Thyroid gland (tissue), 4 donors: ENCODE results near the gene OR56B1. TPM values are rescaled to one million over a fixed set of nuclear protein-coding genes. Genes with fewer than 3 reads are reported as not detected.

Experiments
- total RNA-seq, 4 donors: library from RNA; depleted of rRNA; stranded (reverse); fragments of >200 nt; gene quantifications; one replicate each; pipeline ENCODE4 v1.2.3, GENCODE V29; 2016

OR56B1 gene
- total RNA-seq, 4 donors from 2014 or later, result not detected

Other genes starting within 250 kb of the OR56B1 start
- gene OR52D1, start 247.8 kb upstream of the OR56B1 start, total RNA-seq, result not detected
- 1 to 10 TPM in 3 of 4 donors, under 1 TPM in 1; 0.56 to 2.0 (median 1.6) TPM for gene UBQLN3, start 226.5 kb upstream of the OR56B1 start, total RNA-seq
- gene UBQLNL, start 219.7 kb upstream of the OR56B1 start, total RNA-seq, result 1 to 10 TPM in 2 of 4 donors, under 1 TPM in 2; 0.54 to 2.0 (median 0.87) TPM
- 1 to 10 TPM in 3 of 4 donors, under 1 TPM in 1; 0.78 to 2.8 (median 1.1) TPM for gene OR52H1, start 187.9 kb upstream of the OR56B1 start, total RNA-seq
- not detected for gene OR52B6, start 155.6 kb upstream of the OR56B1 start, total RNA-seq
- gene TRIM6, start 139.8 kb upstream of the OR56B1 start, total RNA-seq, result 1 to 10 TPM; 7.1 to 9.6 (median 9.2) TPM
- 10 to 100 TPM in 1 of 4 donors, 1 to 10 TPM in 3; 7.0 to 11.1 (median 7.6) TPM for gene TRIM34, start 111.4 kb upstream of the OR56B1 start, total RNA-seq
- gene TRIM5, start 51.4 kb upstream of the OR56B1 start, total RNA-seq, result 10 to 100 TPM; 20.8 to 61.5 (median 43.3) TPM
- gene TRIM22, start 46.7 kb upstream of the OR56B1 start, total RNA-seq, result 10 to 100 TPM; 20.1 to 45.0 (median 28.1) TPM
- gene OR52N4, start 17.8 kb downstream of the OR56B1 start, total RNA-seq, result under 1 TPM in 2 of 4 donors, not detected in 2; 0.45 to 0.83 TPM
- not detected for gene OR52N5, start 46.9 kb downstream of the OR56B1 start, total RNA-seq
- not detected for gene OR52N1, start 54.8 kb downstream of the OR56B1 start, total RNA-seq
- gene OR52N2, start 72.5 kb downstream of the OR56B1 start, total RNA-seq, result not detected
- gene OR52E6, start 105.4 kb downstream of the OR56B1 start, total RNA-seq, result not detected
- not detected for gene OR52E8, start 121.2 kb downstream of the OR56B1 start, total RNA-seq
- not detected for gene OR52E4, start 144.2 kb downstream of the OR56B1 start, total RNA-seq
- gene OR52E5, start 156.8 kb downstream of the OR56B1 start, total RNA-seq, result not detected
- not detected for gene OR56A3, start 205.8 kb downstream of the OR56B1 start, total RNA-seq
- not detected for gene OR56A5, start 232.0 kb downstream of the OR56B1 start, total RNA-seq